A204.1 (cell line): ENCODE data around the gene ADAT3.

Experiments used
- FAIRE-seq: peaks from 2 replicates; lab custom pipeline; 2012; peaks lifted over from hg19 to GRCh38; lab: Jason Lieb, UNC

Gene ADAT3

DNA sequence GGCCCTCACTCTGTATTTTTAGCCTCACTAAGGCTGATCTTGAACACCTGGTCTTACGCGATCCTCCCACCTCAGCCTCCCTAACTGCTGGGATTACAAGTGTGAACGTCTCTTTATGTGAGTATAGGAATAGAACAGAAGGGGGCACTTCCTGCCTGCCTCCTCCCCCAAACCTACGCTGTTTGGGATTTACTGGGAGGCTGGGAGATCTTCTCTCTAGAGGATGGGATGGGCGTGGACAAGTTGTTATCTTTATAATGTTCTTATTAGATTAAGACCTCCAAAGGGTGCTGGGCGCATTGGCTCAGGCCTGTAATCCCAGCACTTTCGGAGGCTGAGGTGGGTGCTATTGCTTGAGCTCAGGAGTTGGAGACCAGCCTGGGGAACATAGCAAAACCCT is 32.9 kb downstream of the ADAT3 start:
- no peak for FAIRE-seq

DNA sequence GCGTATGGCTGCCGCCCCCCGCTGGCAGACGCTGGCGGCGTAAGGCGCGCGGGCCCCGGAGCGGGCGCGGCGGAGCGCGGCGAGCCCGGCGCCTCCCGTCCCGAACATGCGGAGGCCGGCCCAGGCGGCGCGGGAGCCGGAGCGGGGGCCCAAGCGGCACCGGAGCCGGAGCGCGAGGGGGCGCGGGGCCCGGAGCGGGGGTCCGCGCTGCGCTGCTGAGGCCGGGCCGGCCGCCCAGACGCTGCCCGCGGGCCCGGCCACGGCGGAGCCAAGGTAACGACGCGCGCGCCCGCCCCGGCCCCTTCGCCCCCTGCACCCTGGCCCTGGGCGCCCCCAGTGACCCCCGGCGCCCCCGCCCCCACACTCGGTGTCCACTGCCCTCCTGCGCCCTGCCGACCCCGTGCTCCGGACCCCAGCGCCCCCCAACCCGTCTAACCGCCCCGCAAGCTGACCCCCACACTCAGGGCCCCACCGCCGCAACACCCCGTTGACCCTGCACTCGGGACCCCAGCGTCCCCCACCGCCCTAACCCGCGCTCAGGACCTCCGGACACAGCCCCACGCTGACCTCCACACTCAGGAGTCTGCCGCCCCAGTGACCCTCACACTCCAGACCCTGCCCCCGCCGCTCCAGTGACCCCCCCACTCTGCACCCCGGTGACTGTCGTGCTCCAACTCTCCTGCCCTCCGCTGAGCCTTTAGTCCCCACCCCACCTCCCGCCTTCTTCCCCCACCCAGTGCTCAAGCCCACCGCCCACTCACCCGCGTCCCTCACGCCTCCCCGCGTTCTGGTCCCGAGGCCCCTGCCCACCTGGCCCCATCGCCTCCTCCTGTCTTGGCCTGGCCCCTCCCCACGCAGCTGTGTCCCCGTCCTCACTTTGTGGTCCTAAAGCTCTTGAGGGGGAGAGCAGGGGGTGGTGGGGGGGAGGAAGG is 36.2 kb downstream of the ADAT3 start, which contains the start of gene CSNK1G2:
Gene CSNK1G2 (plus strand): TSS at position 27 of the 932 bp plus-strand sequence. CDS start 28,601 bp downstream, outside the sequence.
- no peak for FAIRE-seq

DNA sequence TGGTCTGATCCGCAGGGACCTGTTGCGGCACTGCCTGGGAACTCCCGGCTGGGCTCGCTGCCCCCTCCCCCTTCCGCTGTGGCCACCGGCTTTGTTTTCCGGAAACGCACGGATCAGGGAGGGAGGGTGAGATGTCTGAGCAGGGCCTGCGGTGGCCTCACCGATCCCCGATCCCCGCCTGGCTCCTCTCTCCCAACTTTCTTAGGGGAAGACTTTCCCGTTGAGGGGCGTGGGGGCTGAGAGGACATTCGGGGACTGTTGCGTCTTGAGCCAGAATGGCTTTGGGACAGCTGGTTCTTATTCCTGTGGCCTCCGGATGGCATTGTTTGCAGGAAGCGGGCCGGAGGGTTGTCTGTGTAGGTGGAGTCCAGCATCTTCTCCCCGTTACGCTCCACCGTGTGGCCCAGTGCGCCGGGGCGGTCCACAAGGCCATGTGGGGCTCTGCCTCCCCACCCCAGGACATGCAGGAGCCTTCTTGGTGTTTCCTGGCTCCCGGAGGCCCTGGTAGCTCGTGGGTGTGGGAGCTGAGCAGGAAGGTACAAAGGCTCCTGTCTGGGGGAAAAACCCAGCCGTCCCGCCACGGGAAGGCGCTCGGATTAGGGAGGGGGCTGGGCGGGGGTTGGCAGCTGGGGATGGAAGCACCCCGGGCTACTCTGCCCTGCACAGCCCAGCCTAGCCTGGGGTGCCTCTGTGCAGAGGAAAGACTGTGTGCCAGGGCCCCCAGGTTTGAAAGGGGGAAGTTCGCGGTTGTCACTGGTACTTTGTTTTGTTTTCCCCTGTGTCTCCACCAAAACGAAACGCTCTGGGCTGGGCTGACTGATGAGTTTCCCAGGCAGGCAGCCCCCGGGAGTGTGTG is 37.1 kb downstream of the ADAT3 start:
- no peak for FAIRE-seq

DNA sequence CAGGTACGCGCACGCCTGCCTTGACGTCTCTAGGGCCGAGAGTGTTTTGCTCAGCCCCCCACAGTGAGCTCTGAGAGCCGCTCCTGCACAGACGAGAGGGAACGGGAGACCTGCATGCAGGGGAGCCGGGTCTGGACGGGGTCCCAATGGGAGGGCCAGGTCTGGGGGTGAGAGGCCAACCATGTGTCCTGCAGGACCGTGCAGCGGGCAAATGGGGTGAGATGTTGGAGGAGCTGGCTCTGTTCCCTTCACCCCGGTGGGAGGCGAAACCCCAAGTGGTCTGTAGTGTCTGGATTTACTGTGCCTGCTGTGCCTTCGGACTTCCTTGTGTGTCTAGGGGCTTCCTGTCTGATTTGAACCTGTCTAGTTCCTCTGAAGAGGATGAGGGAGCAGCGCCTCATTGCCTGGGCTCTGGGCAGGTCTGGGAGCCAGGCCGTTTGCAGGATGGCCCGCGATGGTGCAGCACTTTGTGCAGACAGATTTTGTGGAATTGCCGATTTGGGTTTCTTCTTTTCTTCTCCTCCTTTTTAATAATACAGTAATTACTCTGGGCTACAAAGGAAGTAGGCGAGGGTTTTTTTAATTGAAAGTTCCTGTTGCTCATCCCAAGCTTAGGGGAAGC is 37.8 kb downstream of the ADAT3 start:
- FAIRE-seq = no peak

DNA sequence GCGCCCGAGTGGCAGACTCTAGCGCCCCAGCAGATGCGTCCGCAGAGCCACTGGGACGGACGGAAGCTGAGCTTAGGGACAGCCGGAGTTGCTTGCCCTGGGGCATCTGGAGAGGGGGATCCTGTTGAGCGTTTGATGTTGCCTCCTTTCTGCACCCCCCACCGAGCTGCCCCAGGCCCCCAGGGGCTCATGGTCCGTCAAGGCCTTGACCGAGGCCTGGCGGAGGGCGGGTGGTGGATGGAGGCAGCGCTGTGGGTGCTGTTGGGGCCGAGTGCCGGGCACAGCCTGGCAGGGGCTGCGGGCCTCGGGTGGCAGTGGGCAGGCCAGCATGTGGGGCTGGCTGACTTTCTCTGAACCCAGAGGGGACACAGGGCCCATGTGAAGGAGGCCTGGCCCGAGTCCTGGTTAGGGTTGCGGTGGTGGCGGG is 38.5 kb downstream of the ADAT3 start:
- no peak for FAIRE-seq

DNA sequence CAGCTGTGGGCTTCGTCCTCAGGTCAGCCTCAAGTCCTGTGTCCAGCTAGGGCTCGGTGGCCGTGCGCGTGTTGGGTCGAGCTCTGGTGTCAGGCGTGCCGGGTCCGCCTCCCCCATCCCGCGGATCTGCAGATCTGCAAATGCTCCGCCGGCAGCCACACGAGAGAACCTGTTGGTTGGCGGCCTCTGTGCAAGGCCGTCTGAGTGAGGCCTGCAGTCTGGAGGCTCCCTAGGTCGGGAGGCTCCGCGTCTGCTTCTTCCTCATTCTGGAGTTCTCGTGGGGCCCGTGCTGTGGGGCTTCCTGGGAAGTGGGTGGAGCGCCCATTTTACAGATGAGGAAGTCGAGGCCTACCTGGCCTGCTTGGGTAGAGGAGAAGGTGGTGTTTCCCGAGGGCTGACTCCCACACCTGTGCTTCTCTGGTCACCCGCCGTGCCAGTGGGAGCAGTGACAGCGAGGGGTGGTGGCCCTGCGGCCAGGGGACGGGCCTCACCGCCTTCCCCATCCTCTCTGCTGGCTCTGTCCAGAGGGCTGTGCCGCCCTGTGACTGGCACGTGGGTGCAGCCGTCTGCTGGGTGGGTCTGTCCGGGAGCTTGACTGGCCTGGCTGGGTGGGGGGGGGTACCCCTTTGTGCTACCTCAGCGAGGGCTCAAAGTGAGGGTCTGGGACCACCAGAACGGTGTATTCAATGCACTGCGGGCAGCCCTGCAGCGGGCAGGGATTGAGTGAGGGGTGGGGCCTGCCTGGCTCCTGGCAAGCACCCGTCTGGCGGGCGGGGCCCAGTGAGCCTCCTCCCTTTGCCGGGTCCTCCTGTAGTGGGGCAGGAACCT is 39.1 kb downstream of the ADAT3 start:
- FAIRE-seq = no peak

DNA sequence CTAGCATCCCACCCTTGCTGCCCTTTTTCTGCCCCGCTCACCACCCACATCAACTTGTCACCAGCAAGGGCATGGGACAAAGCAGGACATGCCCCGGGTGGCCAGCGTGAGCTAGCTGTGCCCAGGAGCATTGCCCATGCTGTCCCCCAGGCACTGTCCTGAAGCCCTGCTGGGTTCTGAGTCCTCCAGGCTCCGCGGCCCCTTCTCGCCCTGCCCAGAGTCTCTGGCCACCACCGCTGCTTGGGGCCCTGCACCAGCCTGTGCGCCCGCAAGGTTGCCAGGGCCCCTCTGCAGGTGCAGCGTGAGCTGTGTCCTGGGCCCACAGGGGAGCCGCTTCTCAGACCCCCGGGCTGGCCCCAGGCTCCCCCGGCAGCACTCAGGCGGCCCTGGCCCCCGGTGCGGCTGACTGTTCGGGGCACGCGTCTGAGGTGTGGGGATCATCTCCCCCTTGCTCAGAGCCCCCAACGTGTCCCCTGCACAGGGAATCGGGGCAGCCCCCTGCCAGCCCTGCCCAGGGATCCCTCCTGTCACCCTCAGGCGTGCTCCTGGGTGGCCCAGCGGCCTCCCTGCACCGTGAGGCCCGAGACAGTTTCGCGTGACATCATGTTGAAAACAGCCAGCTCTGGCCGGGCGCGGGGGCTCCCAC is 39.8 kb downstream of the ADAT3 start:
- no peak for FAIRE-seq

DNA sequence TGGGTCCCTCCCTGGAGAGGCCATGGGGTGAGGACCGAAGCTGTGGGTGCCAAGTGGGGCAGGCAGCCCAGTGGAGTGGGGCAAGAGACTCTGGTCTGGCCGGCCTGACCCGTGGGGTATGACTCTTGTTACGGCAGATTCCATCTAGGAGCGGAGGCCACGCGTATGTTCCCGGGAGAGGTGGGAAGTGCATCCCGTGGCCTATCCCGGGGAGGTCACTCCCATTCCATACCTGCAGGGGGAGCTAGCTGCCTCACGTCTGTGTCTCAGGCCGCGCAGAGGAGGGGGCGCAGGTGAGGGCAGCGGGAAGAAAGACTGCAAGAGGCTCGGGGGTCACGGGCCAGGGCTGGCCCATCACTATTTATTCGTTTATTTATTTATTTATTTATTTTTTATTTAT is 40.7 kb downstream of the ADAT3 start:
- no peak for FAIRE-seq

DNA sequence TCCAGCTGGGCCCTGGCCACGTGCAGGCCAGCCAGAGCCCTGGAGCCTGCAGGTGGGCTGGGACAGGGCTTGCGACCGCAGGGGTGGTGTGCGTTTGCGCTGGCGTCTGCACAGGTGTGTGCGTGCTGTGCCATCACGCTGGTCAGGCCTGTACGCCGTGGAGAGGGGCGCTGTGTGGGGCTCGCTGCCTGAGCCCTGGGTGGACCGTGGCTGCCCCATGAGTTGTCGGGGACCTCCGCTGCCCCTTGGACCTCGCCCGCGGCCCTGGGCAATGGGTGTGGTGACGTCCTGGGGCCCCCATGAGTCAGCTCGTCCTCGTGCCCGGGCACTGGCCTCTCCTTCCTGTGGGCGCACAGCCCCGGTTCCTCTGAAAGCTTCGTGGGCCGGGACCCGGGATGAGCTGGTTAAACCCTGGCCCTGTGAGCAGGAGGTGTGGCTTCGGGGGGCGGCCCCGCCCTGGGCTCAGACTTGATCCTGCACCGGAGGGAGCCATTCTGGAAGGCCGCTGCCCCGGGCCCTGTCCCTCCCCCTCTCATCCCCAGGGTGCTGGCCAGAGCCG is 42.5 kb downstream of the ADAT3 start:
- FAIRE-seq = no peak

DNA sequence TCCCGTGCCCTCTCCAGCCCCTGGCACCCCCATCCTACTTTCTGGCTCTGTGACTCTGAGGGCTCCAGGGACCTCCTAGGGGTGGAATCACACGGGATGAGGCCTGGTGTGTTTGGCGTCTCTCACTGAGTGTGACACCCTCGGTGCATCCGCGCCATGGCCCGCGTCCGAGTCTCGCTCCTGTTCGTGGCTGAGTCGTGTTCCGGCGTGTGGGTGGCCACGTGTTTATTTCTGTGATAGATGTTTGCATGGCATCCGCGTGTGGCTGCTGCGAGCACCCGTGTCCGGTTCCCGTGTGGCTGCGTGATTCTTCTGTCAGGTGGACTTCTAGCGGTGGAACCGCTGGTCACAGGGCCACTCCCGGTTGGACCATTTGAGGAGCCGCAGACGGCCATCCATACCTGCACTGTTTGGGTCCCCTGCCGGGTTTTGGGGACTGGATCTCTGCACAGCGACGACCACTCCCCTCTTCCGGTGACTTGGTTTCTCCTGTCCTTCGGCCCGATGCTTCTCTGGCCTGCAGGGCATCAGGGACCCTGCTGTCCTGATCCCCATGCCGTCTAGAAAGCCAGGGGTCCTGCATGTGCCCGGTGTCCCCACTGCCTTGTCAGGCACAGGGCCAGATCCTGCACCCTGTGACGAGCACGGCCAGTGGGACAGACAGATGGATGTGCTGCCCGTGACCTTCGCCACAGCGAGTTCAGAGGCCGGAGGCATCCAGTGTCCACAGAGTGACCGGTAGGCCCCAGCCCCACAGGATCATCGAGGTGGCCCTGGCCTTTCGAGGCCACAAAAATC is 44.3 kb downstream of the ADAT3 start:
- FAIRE-seq = no peak

DNA sequence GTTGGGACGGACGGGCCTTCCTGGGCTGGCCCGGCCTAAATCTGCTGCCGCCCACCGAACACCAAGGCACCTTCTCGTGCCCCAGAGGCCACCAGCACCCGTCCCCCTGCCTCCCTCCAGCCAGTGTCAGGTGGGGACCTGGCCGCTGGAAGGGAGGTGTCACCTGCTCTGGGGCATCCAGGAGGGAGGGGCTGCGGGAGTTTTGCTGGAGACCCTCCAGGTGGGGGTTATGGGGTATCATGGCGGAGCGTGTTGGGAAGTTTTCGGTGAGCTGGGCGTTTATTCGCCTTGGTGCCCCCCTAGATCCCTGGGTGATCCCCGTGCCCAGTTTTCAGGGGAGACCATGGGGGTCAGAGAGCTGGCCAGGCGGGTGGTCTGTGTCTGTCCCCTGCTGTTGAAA is 45.4 kb downstream of the ADAT3 start:
- no peak for FAIRE-seq

DNA sequence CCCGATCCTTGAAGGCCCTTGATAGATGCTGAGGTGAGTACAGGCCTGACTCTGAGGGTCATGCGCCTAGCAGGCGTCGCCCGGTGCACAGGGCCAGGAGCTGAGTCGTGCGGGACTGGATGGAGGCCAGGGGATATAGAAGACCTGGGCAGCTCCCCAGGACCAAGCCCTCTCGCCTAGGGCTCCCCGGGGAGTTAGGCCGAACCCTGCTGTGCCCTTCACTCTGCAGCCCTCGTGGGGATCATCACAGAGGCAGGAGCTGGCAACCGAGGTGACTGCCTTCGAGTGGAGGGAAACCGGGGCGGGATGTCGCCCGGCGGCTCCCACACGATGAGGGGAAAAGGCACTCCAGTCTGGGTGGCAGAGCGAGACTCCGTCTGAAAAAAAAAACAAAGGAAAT is 47.4 kb downstream of the ADAT3 start:
- FAIRE-seq = no peak

DNA sequence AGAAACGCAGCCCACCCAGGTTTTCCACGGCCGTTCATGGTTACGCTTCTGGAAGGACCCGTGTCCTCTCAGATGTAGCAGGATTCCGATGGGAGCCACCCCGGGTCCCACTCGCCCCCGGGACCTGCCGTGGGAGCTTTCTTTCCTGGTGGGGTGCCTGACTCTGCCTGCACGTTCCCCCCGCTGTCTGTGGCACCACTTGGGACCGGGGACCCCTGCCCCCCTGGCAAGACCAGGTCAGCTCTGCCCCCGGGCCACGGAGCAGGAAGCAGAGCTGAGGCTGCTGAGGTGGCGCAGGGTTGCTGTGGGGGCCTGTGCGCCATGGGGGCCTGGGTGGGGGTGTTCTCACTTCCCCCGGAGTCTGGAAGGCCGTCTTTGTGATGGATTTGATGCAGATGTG is 47.8 kb downstream of the ADAT3 start:
- FAIRE-seq = no peak

DNA sequence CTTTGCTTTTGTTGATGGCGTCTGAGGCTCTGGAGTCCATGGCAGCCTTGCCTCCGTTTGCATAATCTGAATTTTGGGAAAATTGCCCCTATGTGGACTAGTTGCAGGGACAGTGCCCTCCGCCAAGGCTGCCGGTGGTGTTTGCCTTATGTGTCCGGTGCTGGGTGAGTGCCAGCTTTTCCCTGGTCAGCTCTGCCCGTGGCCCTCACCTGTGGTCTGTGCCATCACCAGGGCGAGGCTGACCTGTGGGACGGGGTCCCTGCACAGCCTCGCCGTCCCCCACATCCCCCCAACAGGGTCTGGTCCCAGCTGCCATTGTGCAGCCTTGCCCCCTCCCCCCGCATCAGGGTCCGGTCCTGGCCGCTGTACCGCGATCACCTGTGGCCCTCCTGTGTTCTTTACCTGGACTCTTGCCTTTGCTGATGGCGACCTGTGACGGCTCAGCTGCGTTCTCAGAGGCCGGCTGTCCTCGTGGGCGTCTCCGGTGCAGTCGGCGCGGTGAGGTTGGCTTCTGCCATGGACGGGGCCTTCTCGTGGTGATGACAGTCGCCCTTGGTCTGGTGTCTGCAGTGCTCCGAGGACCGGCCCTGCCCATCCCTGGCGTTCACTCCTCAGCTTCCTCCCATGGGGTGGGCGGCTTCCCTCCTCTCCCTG is 48.4 kb downstream of the ADAT3 start:
- no peak for FAIRE-seq

DNA sequence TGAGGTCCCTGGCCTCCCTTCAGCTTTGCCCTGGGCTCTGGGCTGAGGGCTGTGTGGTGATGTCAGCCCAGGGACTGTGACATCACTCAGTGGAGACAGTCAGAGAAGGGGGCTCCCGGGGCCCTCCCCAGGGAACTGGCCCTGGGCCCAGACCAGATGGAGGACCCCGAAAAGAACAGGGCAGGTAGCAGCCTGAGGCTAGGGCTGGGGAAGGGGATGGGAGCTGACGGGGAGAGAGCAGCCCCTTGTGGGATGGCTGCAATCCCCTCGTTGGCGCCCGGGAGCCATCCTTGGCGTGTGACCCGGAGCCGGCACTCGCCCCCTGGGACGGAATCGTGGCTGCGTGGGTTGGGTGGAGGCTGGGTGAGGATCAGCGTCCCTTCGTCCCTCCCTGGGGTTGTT is 49.3 kb downstream of the ADAT3 start:
- no peak for FAIRE-seq

DNA sequence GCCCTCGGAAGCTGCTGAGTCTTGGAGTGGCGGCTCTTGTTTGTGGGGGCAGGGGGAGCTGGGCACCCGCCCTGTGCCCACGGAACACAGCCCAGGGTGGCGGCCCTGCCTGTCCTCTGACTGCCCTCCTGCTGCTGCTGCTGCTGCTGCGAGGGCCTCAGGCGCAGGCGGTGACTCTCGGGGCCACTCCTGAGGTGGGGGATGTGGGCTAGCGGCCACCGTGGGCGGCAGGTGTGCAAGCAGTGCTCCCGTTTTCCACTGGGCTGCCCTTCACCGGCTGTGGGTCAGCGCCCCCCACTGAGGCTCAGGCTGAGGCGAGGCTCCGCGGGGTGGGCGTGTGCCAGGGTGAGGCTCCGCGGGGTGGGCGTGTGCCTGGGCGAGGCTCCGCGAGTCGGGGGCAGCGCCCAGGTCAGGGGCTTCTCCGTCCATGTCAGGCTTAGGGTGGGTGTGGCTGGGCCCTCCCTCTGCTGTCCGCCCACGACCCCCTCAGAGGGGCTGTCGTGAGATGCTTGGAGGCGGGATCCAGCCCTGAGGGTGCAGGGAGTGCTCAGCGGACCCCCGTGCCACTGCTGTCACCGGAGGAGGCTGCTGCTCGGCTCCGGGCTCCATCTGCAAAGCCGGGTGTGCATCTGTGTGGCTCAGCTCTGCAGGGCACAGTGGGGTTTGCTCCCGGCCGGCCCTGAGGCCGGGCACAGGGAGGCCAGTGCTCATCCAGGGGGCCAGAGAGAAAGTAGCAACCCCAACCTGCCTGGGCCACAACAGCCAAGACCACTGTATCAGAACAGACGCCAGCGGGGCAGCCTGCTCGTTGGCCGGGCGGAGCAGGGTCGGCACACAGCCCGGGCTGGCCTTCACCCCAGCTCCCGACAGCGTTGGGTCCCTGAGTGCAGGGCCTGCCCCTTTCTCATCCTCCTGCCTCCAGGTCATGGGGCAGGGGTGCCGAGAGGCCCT is 50.2 kb downstream of the ADAT3 start:
- no peak for FAIRE-seq

DNA sequence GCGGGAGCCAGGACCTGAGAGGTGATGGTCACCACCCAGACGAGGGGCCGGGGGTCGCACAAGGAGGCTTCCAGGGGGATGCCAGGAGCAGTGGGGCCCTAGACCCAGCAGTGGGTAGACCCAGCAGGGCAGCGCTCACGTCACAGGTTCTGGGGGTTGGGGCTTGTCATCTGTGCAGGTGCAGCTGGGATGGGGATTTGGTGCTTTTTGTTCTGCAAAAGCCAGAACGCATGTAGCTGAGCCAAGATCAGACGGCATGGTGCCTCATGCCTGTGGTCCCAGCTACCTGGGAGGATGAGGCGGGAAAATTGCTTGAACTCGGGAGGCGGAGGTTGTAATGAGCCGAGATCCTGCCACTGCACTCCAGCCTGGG is 50.9 kb downstream of the ADAT3 start:
- FAIRE-seq = no peak

DNA sequence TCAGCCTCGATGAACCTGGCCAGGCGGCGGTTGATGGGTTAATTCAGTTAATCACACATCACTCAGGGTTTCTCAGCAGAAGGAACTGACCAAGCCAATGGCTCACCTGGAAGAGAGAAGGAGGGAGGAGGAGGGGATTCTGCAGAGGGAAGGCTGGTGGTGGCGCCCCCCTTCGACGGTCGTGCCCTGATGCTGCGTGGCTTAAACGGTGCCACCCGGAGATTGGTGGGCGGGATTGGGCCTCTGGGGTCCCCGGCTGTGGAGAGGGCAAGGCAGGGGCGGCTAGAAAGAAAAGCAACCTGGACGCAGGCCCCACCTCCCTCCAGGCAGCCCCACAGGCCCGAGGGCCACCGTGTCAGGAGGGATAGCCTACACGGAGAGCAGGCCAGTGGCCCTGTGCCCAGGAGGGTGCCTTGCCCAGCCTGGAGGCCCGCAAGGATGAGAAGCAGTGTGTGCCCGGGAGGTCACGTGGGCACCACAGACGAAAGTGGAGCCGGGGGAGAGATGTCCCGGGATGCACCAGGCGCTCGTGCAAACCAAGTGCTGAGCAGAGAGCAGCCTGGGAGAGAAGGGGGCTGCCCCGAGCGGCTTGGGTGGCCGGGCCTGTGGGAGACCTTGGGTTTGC is 51.8 kb downstream of the ADAT3 start:
- FAIRE-seq = no peak
